Suprapubic skin (tissue), 4 donors: ENCODE measurements around the gene KCTD21. TPM values are rescaled to one million over a fixed set of nuclear protein-coding genes. Genes with fewer than 3 reads are reported as not detected.
A peak's percentile ranks its signal among the peaks of the same experiment; 100 is the strongest.

ENCODE experiments used
- DNase-seq, 2 donors: peaks; one replicate each; pipeline ENCODE4 v3.0.0-alpha.2; 2019; ENCODE audit warnings: low spot score in 2 of 2
- H3K27ac ChIP-seq: fragments of 200-600 bp; sonication (generic); one replicate; pipeline ENCODE4 v1.5.1; 2019
- H3K27me3 ChIP-seq: fragments of 200-600 bp; sonication (generic); one replicate; pipeline ENCODE4 v1.5.1; 2019
- H3K36me3 ChIP-seq: fragments of 200-600 bp; sonication (generic); one replicate; pipeline ENCODE4 v1.5.1; 2019
- H3K4me1 ChIP-seq: fragments of 200-600 bp; sonication (generic); one replicate; pipeline ENCODE4 v1.5.1; 2019
- H3K4me3 ChIP-seq: fragments of 200-600 bp; sonication (generic); one replicate; pipeline ENCODE4 v1.5.1; 2019; ENCODE audit warnings: mild to moderate bottlenecking
- H3K9me3 ChIP-seq: fragments of 200-600 bp; sonication (generic); one replicate; pipeline ENCODE4 v1.5.1; 2019
- CTCF ChIP-seq, 2 donors: fragments of 200-600 bp in 1 of 2; fragments of 450-650 bp in 1 of 2; sonication (generic) in 1 of 2; IDR thresholded peaks; one replicate each; pipeline ENCODE4 v1.5.1; 2016 to 2019; ENCODE audit warnings: antibody characterized with exemption in 2 of 2, mild to moderate bottlenecking in 1 of 2, moderate library complexity in 1 of 2
- EP300 ChIP-seq: sonication (generic); formaldehyde crosslinking; IDR thresholded peaks from one replicate; pipeline ENCODE4 v1.6.1; 2017; ENCODE audit warnings: antibody characterized with exemption
- POLR2A ChIP-seq, 2 donors: fragments of 450-650 bp; IDR thresholded peaks; one replicate each; pipeline ENCODE4 v1.6.1; 2017; ENCODE audit warnings: antibody characterized with exemption in 2 of 2, mild to moderate bottlenecking in 2 of 2, moderate library complexity in 2 of 2
- POLR2AphosphoS5 ChIP-seq, 3 donors: sonication (generic); formaldehyde crosslinking; IDR thresholded peaks; one replicate each; pipeline ENCODE4 v1.6.1; 2017; ENCODE audit warnings: antibody characterized with exemption in 3 of 3
- WGBS: methylation state at CpG from one replicate; pipeline ENCODE4 v1.1.5; 2018; 5-methylcytosine and 5-hydroxymethylcytosine counted together
- total RNA-seq, 4 donors: library from RNA; depleted of rRNA; stranded (reverse); fragments of >200 nt; gene quantifications; one replicate each; pipeline ENCODE4 v1.1.0, GENCODE V29; 2016

The KCTD21 gene
- total RNA-seq, 4 donors from 2014 or later: 3.6 to 11.1 (median 4.3) TPM

GRCh38 chr11:78230161-78230877, 41.9 kb upstream of the KCTD21 start:
- no peak for TF ChIP-seq EP300
- TF ChIP-seq POLR2A (IDR thresholded peaks at IDR 0.05): no peak
- no peak for TF ChIP-seq POLR2AphosphoS5 (IDR thresholded peaks at IDR 0.05)
- TF ChIP-seq CTCF (IDR thresholded peaks at IDR 0.05): no peak
- Histone ChIP-seq H3K36me3 (peaks cover 9% of the 10 kb centered on the region), H3K27me3 (no peaks in the 10 kb centered on the region), H3K9me3 (no peaks in the 10 kb centered on the region), H3K4me3 (no peak overlapping the region), H3K4me1 (peaks cover 13% of the 10 kb centered on the region), H3K27ac (no peak overlapping the region)
- 86% methylated on average over 7 of the region's 7 CpGs for WGBS
- DNase-seq: peak; percentile 29 to 52

GRCh38 chr11:78229106-78229505, 40.7 kb upstream of the KCTD21 start:
- WGBS: 95% methylated on average over 2 of the region's 2 CpGs
- Histone ChIP-seq H3K36me3 (peaks cover 21% of the 10 kb centered on the region), H3K4me1 (peaks cover 13% of the 10 kb centered on the region), H3K4me3 (no peak overlapping the region), H3K9me3 (no peaks in the 10 kb centered on the region), H3K27me3 (no peaks in the 10 kb centered on the region), H3K27ac (no peak overlapping the region)
- TF ChIP-seq POLR2AphosphoS5 (IDR thresholded peaks at IDR 0.05): no peak
- no peak for TF ChIP-seq EP300
- no peak for TF ChIP-seq CTCF (IDR thresholded peaks at IDR 0.05)
- no peak for TF ChIP-seq POLR2A (IDR thresholded peaks at IDR 0.05)
- peak in 1 of 2 donors; percentile 35 for DNase-seq

DNA sequence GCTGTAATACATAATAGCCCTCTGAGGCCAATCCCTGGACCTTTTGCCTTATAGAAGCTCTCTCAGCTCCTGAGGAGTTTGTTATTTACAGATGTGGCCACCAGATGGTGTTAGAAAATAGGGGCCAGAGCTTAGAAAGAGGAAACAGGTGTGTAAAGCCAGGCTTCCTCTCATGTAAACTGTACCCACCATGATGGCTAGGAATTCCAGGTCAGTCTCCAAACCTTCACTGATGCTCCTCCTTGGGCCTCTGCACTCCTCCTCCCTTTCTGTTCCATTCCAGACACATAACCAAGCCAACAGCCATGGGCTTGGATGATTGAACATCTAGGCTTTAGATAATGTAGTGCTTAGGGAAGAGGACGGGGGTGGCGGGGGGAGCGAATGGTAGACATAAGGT, 40.0 kb upstream of the KCTD21 start:
- Histone ChIP-seq H3K27ac (no peak overlapping the region), H3K9me3 (no peaks in the 10 kb centered on the region), H3K27me3 (no peaks in the 10 kb centered on the region), H3K4me1 (peaks cover 13% of the 10 kb centered on the region), H3K4me3 (no peak overlapping the region), H3K36me3 (peaks cover 28% of the 10 kb centered on the region)
- TF ChIP-seq CTCF (IDR thresholded peaks at IDR 0.05) (peak; percentile 11 to 31), POLR2AphosphoS5 (IDR thresholded peaks at IDR 0.05) (no peak), EP300 (no peak), POLR2A (IDR thresholded peaks at IDR 0.05) (no peak)
- DNase-seq: no peak
- WGBS: 98% methylated on average over 3 of the region's 3 CpGs

DNA sequence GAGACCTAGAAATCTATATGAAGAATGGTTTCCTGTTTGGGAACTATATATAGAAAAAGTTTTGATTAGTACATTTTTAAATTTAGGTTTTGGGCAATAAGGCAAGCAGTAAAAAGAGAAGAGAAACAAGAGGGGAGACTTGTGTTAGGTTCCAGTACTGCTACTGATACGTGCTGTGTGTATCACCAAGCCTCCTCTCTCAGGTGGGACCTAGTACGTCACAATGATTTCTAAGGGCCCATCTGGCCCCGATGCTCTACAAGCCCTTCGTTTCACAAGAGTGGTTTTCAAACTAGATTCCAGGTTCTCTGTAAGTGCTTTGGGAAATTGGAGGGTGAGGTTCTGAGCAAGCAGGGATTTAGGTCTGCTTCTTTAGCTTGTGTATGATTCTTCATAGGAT, 39.5 kb upstream of the KCTD21 start:
- TF ChIP-seq POLR2A (IDR thresholded peaks at IDR 0.05) (no peak), EP300 (no peak), POLR2AphosphoS5 (IDR thresholded peaks at IDR 0.05) (no peak), CTCF (IDR thresholded peaks at IDR 0.05) (no peak)
- Histone ChIP-seq H3K9me3 (no peaks in the 10 kb centered on the region), H3K4me3 (no peak overlapping the region), H3K36me3 (peaks cover 33% of the 10 kb centered on the region), H3K27me3 (no peaks in the 10 kb centered on the region), H3K4me1 (peaks cover 13% of the 10 kb centered on the region), H3K27ac (no peak overlapping the region)
- no peak for DNase-seq
- WGBS: 88% methylated on average over 4 of the region's 4 CpGs

DNA sequence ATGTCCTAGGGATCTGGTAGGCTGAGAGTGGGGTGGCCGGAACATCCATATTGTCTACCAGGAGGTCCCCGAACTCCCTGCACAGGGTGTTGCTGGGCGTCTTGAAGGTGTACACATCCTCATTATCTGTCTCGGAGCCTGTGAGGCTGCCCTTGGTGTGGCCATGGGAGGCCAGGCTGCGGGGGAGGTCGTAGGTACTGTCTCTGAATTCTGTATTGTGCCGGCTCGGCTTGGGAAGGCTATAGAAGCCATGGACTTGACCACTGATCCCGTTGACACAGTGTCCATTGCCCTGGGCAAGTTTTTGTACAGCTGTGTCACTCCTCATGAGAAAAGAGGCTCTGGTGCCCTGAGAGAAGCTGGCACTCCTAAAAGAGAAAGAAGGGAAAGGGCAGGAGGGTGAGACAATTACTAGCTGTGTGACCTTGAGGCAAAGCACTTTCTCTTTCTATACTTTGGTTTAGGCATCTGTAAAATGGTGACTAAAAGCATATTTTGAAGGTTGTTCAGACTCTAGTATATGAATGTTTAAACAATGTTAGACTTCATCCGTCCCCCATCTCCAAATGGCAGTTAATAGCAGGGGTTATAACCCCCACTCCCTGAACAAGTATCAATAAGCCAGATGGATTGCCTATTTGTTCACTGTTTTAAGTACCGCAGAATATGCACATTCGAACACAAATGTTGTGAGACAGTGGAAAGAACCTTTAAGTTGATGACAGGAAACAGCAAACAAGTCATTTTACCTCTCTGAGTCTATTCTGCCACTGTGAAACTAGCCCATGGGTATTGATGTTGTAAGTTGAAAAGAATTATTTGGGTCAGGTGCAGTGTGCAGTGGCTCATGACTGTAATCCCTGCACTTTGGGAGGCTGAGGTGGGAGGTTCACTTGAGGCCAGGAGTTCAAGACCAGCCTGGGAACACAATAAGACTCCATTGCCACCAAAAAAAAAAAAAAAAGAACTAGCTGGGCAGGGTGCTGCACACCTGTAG, 38.6 kb upstream of the KCTD21 start:
- no peak overlapping the region for H3K27ac ChIP-seq
- H3K36me3 ChIP-seq: peaks cover 42% of the 10 kb centered on the region
- WGBS: 82% methylated on average over 9 of the region's 12 CpGs
- no peaks in the 10 kb centered on the region for H3K9me3 ChIP-seq
- peak; percentile 33 to 58 for DNase-seq
- no peak for TF ChIP-seq POLR2A (IDR thresholded peaks at IDR 0.05)
- H3K4me3 ChIP-seq: no peak overlapping the region
- peaks cover 6% of the 10 kb centered on the region for H3K4me1 ChIP-seq
- H3K27me3 ChIP-seq: no peaks in the 10 kb centered on the region
